Measurements from ENCODE around the gene UMPS. TPM values are rescaled to one million over a fixed set of nuclear protein-coding genes. Genes with fewer than 3 reads are reported as not detected.

The UMPS gene
- polyA plus RNA-seq, 2 of the 4 experiments (the other 2 are of a cell fraction) = 53.0 to 64.4 TPM

GRCh38 chr3:124779116-124779515, 48.9 kb downstream of the UMPS start:
- no peak for FAIRE-seq
- CTCF ChIA-PET = interaction anchor here (1.1 to 13.7 kb wide), 8 partner anchors 8 to 216 kb away, joined by 4 to 205 read pairs (median 6); no protein-coding TSS in a partner anchor
- Histone ChIP-seq H3K4me2 (no peak overlapping the region), H3K4me3 (no peak overlapping the region), H3K4me1 (peaks cover 51% of the 10 kb centered on the region), H3K27ac (0 out of 6 replicates have a peak overlapping the region, but pooled peaks of 1 of the 2 experiments have one; percentile 3), H3K9me3 (no peaks in the 10 kb centered on the region)
- POLR2A ChIA-PET = no interaction called here
- ATAC-seq = no peak
- TF ChIP-seq FOSL2 (IDR thresholded peaks at IDR 0.05) (no peak), FOSL2 (CRISPR knock-in tag; IDR thresholded peaks at IDR 0.05) (no peak)
- 91% methylated on average over 7 of the region's 7 CpGs for WGBS (ENCODE audit: missing lambda C conversion rate)
- no peak for DNase-seq (ENCODE audit: low read depth in 1 of 2, low spot score in 1 of 2)

DNA sequence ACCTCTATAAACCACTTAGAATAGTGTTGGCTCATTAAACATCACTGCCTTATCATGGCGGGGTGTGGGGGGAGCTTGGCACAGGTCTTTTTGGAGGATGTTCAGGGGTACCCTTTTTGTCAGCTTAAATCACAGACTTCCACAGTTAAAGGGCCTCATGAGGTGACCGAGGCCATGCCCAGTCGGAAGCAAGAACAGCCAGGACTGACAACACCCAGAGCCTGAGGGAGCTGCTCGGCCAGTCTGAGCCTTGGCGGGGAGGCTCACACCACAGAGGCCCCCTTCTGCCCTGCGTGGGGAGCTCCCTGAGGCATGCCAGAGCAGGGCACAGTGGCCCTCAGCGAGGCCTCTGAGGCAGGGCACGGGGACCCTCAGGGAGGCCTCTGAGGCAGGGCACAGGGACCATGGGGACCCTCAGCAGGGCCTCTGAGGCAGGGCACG, 49.5 kb downstream of the UMPS start:
- POLR2A ChIA-PET = no interaction called here
- 97% methylated on average over 8 of the region's 9 CpGs for WGBS (ENCODE audit: missing lambda C conversion rate)
- CTCF ChIA-PET = interaction anchor here (1.0 to 13.7 kb wide), 9 partner anchors 9 to 124 kb away, joined by 3 to 205 read pairs (median 4); no protein-coding TSS in a partner anchor

DNA sequence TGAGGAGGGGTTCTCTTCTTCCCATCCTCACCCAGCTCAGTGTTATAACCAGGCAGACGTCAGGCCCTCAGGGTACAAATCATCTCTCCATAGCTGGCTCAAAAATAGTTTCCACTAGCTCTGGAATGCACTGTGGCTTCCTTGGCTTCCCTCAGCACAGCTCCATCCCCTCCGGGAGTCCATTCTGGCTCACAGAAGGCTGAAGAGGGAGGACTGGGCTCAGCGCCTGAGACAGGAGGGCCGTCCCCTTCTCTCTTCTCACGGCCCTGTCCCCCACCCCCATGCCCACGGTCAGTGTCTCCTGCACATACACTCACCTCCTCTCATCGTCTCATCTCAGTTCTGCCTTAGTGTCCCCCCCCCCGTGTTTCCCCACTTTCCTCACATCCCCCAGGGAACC, 50.1 kb downstream of the UMPS start:
- H3K4me3 ChIP-seq = no peak overlapping the region
- CTCF ChIA-PET = interaction anchor here (1.0 to 13.7 kb wide), 9 partner anchors 10 to 124 kb away, joined by 3 to 205 read pairs (median 4); no protein-coding TSS in a partner anchor
- WGBS (ENCODE audit: missing lambda C conversion rate) = 89% methylated on average over 7 of the region's 8 CpGs
- POLR2A ChIA-PET = no interaction called here
- no peaks in the 10 kb centered on the region for H3K9me3 ChIP-seq
- FAIRE-seq = no peak
- peak in 1 of 2 experiments; percentile 5; a peak in 1 of 6 replicates for ATAC-seq
- no peak overlapping the region for H3K4me2 ChIP-seq
- TF ChIP-seq CHD4 (IDR thresholded peaks at IDR 0.05; ENCODE audit: borderline replicate concordance) (no peak), JUN (IDR thresholded peaks at IDR 0.05) (no peak), EP300 (IDR thresholded peaks at IDR 0.05) (no peak), POLR2A (IDR thresholded peaks at IDR 0.05; ENCODE audit: low read length) (no peak), FOSB (CRISPR knock-in tag; IDR thresholded peaks at IDR 0.05) (no peak), MAFK (IDR thresholded peaks at IDR 0.05; ENCODE audit: partially characterized antibody) (no peak), CHD2 (IDR thresholded peaks at IDR 0.05; ENCODE audit: low read length, partially characterized antibody) (no peak), E2F6 (IDR thresholded peaks at IDR 0.05; ENCODE audit: borderline replicate concordance, low read depth) (no peak), RAD21 (conservative IDR thresholded peaks at IDR 0.05 in 1 of 2, IDR thresholded peaks at IDR 0.05 in 1 of 2) (no peak), MAZ (IDR thresholded peaks at IDR 0.05; ENCODE audit: borderline replicate concordance, low read depth, low read length) (no peak), EHMT2 (IDR thresholded peaks at IDR 0.05; ENCODE audit: low read depth) (no peak), RNF2 (IDR thresholded peaks at IDR 0.05; ENCODE audit: borderline replicate concordance, low read depth) (no peak), NFE2L2 (conservative IDR thresholded peaks at IDR 0.05; ENCODE audit: low read length) (no peak), FOSL2 (IDR thresholded peaks at IDR 0.05) (no peak), FOSL2 (CRISPR knock-in tag; IDR thresholded peaks at IDR 0.05) (no peak), USF2 (IDR thresholded peaks at IDR 0.05) (no peak), CEBPB (IDR thresholded peaks at IDR 0.05) (no peak), JUNB (IDR thresholded peaks at IDR 0.05) (no peak)
- TF ChIP-seq, protein P1, sequence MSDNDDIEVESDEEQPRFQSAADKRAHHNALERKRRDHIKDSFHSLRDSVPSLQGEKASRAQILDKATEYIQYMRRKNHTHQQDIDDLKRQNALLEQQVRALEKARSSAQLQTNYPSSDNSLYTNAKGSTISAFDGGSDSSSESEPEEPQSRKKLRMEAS (IDR thresholded peaks at IDR 0.05) = no peak
- H3K27ac ChIP-seq = peak overlapping the region in 1 of 2 experiments; percentile 37; a peak in 3 of 6 replicates
- H3K4me1 ChIP-seq = peaks cover 45% of the 10 kb centered on the region
- DNase-seq (ENCODE audit: low read depth in 1 of 2, low spot score in 1 of 2) = no peak

More for the DNA sequence above, 49.5 kb downstream of the UMPS start:
- FAIRE-seq (no peak), ATAC-seq (peak in 1 of 2 experiments; percentile 4; a peak in 1 of 6 replicates), DNase-seq (ENCODE audit: low read depth in 1 of 2, low spot score in 1 of 2) (no peak)
- Histone ChIP-seq H3K9me3 (no peaks in the 10 kb centered on the region), H3K27ac (no peak overlapping the region), H3K4me2 (no peak overlapping the region), H3K4me3 (no peak overlapping the region), H3K4me1 (peaks cover 51% of the 10 kb centered on the region)
- TF ChIP-seq FOSL2 (IDR thresholded peaks at IDR 0.05) (no peak), FOSL2 (CRISPR knock-in tag; IDR thresholded peaks at IDR 0.05) (no peak), RNF2 (IDR thresholded peaks at IDR 0.05; ENCODE audit: borderline replicate concordance, low read depth) (no peak), FOXS1 (CRISPR knock-in tag; IDR thresholded peaks at IDR 0.05) (no peak), EHMT2 (IDR thresholded peaks at IDR 0.05; ENCODE audit: low read depth) (no peak), CEBPB (IDR thresholded peaks at IDR 0.05) (no peak), ZSCAN20 (CRISPR knock-in tag; IDR thresholded peaks at IDR 0.05) (no peak), RFX5 (IDR thresholded peaks at IDR 0.05) (no peak), MYC (IDR thresholded peaks at IDR 0.05; ENCODE audit: borderline replicate concordance, low read length) (no peak)
